ENCODE measurements around the gene TRAPPC2L.

DNA sequence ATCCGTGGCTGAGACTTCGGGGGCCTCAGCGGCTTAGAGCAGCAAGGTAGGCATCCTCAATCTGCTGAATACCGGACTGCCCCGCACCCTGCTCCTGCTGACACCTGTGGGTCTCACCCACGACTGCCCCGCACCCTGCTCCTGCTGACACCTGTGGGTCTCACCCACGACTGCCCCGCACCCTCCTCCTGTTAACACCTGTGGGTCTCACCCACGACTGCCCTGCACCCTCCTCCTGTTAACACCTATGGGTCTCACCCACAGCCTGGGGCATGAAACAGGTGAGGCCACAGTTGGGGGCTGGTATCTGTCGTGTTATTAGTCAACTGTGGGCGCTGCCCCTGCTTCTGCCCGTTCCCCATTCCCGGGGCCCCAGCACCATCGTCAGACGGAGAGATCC is 45.8 kb downstream of the TRAPPC2L start:
- no peak for TF ChIP-seq CTCF (conservative IDR thresholded peaks at IDR 0.05)
- no peak for TF ChIP-seq EZH2 (IDR thresholded peaks at IDR 0.05; ENCODE audit: low read depth)
